Activated CD8-positive, alpha-beta T cell treated with anti-CD3 and anti-CD28 coated beads for 36 hours (primary cell): ENCODE measurements around the gene NEUROD4. TPM values are rescaled to one million over a fixed set of nuclear protein-coding genes. Genes with fewer than 3 reads are reported as not detected.

Experiments
- ATAC-seq: fragments of 200-7000 bp; cut with Tn5 transposase; one replicate; pipeline ENCODE4 v1.10.0; 2021; ENCODE audit warnings: mild to moderate bottlenecking, moderate library complexity
- CTCF ChIA-PET: fragments of 350-600 bp; sonication (Branson Sonifier 250); formaldehyde crosslinking; loops from one replicate; lab custom pipeline; 2021; ENCODE audit warnings: antibody characterized with exemption; lab: Charles Lee
- POLR2A ChIA-PET: fragments of 350-600 bp; sonication (Branson Sonifier 250); formaldehyde crosslinking; loops from one replicate; lab custom pipeline; 2021; ENCODE audit warnings: antibody characterized with exemption; lab: Charles Lee
- DNase-seq: peaks from one replicate; pipeline ENCODE4 v3.0.0-alpha.2; 2020
- H3K27ac Mint-ChIP-seq: one replicate; pipeline ENCODE4 v1.8.0; 2021; ENCODE audit warnings: mild to moderate bottlenecking, mixed read lengths
- H3K27me3 Mint-ChIP-seq: one replicate; pipeline ENCODE4 v1.8.0; 2021; ENCODE audit warnings: mixed read lengths
- H3K36me3 Mint-ChIP-seq: one replicate; pipeline ENCODE4 v1.8.0; 2021; ENCODE audit warnings: low read depth, mixed read lengths
- H3K4me1 Mint-ChIP-seq: one replicate; pipeline ENCODE4 v1.8.0; 2021; ENCODE audit warnings: low read depth, mixed read lengths
- H3K4me3 Mint-ChIP-seq: one replicate; pipeline ENCODE4 v1.8.0; 2021; ENCODE audit warnings: mild to moderate bottlenecking, moderate library complexity, mixed read lengths
- H3K9me3 Mint-ChIP-seq: one replicate; pipeline ENCODE4 v1.8.0; 2021; ENCODE audit warnings: mixed read lengths
- CTCF ChIP-seq: fragments of 200-600 bp; IDR thresholded peaks from one replicate; pipeline ENCODE4 v1.8.0; 2022; ENCODE audit warnings: antibody characterized with exemption, mild to moderate bottlenecking
- intact Hi-C: fragments of 100-400 bp; cut with micrococcal nuclease; formaldehyde crosslinking; loops from one replicate; pipeline ENCODE4 v1.10.0; 2022
- total RNA-seq, 2 experiments: library from RNA; stranded (reverse); gene quantifications; one replicate each; pipeline ENCODE4 v1.2.3, GENCODE V29; 2021

The NEUROD4 gene
- total RNA-seq, 2 experiments from 2014 or later: not detected

- intact Hi-C loops: loop anchor here (5.0 kb wide), 1 partner anchor 245 kb away; no protein-coding TSS in a partner anchor
- DNase-seq (peak; percentile 30), ATAC-seq (peak; percentile 48)
- ChIA-PET CTCF (interaction anchor here (0.7 to 17.7 kb wide), 25 partner anchors 7 to 274 kb away, joined by 3 to 707 read pairs (median 10); partner anchors contain the start of genes MUCL1, NEUROD4 and TESPA1), POLR2A (interaction anchor here (1.1 to 4.1 kb wide), 3 partner anchors 8 to 80 kb away, joined by 4 to 15 read pairs (median 5); partner anchors contain the start of gene TESPA1)
- no peaks in the 10 kb centered on the region for H3K9me3 Mint-ChIP-seq
- peak overlapping the region; percentile 82 for H3K4me3 Mint-ChIP-seq
- H3K36me3 Mint-ChIP-seq: peaks cover 1% of the 10 kb centered on the region
- peaks cover 59% of the 10 kb centered on the region for H3K4me1 Mint-ChIP-seq
- peak overlapping the region; percentile 100 for H3K27ac Mint-ChIP-seq
- no peaks in the 10 kb centered on the region for H3K27me3 Mint-ChIP-seq
- no peak for TF ChIP-seq CTCF
These were observed 27.8 kb upstream of the NEUROD4 start for GRCh38 chr12:54991991-54992375.

GRCh38 chr12:54993181-54993835 is 26.5 kb upstream of the NEUROD4 start:
- ChIA-PET POLR2A (interaction anchor here (0.9 to 4.1 kb wide), 12 partner anchors 9 to 276 kb away, joined by 3 to 15 read pairs (median 5); partner anchors contain the start of gene TESPA1), CTCF (interaction anchor here (0.6 to 17.7 kb wide), 52 partner anchors 8 to 414 kb away, joined by 3 to 707 read pairs (median 5); partner anchors contain the start of genes MUCL1, NEUROD4 and TESPA1)
- no peaks in the 10 kb centered on the region for H3K9me3 Mint-ChIP-seq
- ATAC-seq (peak; percentile 72), DNase-seq (peak; percentile 78)
- H3K36me3 Mint-ChIP-seq: no peaks in the 10 kb centered on the region
- peak; percentile 91 for TF ChIP-seq CTCF
- intact Hi-C loops: loop anchor here (5.0 kb wide), 1 partner anchor 246 kb away; no protein-coding TSS in a partner anchor
- H3K27ac Mint-ChIP-seq: no peak overlapping the region
- no peak overlapping the region for H3K4me3 Mint-ChIP-seq
- H3K27me3 Mint-ChIP-seq: no peaks in the 10 kb centered on the region
- peaks cover 50% of the 10 kb centered on the region for H3K4me1 Mint-ChIP-seq

DNA sequence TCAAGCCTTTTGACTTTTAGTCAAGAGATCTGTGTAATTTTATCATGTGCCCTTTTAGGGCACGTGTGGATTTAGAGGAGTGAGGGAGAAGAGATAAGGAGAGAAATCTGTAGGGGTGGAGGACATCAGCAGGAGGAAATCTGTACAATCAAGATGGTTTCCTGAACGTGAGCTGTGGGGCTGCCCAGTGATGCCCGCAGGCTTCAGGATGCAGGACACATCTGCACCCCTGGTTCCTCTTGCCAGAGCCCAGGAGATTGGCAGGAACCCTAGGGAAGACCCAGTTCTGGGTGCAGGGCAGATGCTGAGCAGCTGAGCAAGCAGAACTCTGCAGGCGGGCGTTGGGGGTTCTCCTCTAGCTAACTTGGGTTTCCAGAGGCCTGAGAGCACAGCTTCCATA is 23.6 kb upstream of the NEUROD4 start:
- Mint-ChIP-seq H3K4me3 (no peak overlapping the region), H3K9me3 (no peaks in the 10 kb centered on the region), H3K4me1 (peaks cover 28% of the 10 kb centered on the region), H3K36me3 (peaks cover 3% of the 10 kb centered on the region), H3K27ac (no peak overlapping the region), H3K27me3 (no peaks in the 10 kb centered on the region)
- CTCF ChIA-PET: interaction anchor here (1.1 to 17.7 kb wide), 9 partner anchors 16 to 271 kb away, joined by 3 to 707 read pairs (median 4); no protein-coding TSS in a partner anchor
- no peak for TF ChIP-seq CTCF
- intact Hi-C loops: no loop called here
- POLR2A ChIA-PET: interaction anchor here (4.1 kb wide), 1 partner anchor 75 kb away, joined by 15 read pairs; no protein-coding TSS in a partner anchor
- no peak for ATAC-seq
- DNase-seq: no peak

GRCh38 chr12:54997929-54998522 is 21.7 kb upstream of the NEUROD4 start:
- H3K4me1 Mint-ChIP-seq: peaks cover 18% of the 10 kb centered on the region
- no peaks in the 10 kb centered on the region for H3K9me3 Mint-ChIP-seq
- peaks cover 3% of the 10 kb centered on the region for H3K36me3 Mint-ChIP-seq
- no peak for DNase-seq
- POLR2A ChIA-PET: no interaction called here
- H3K27ac Mint-ChIP-seq: no peak overlapping the region
- H3K4me3 Mint-ChIP-seq: no peak overlapping the region
- intact Hi-C loops: no loop called here
- ATAC-seq: no peak
- H3K27me3 Mint-ChIP-seq: no peaks in the 10 kb centered on the region
- CTCF ChIA-PET: interaction anchor here (1.1 to 17.7 kb wide), 6 partner anchors 35 to 658 kb away, joined by 3 to 707 read pairs (median 4); partner anchors contain the start of gene MUCL1
- no peak for TF ChIP-seq CTCF
